Fibroblast of skin of left biceps (primary cell): ENCODE results near the gene HCRT.
A peak's percentile ranks its signal among the peaks of the same experiment; 100 is the strongest.
"Not testable (repeated sequence)": the region's sequence is repeated elsewhere in the genome, so short reads cannot be mapped to it uniquely, and the experiment has no call there.

Experiments
- DNase-seq, 2 experiments: peaks; one replicate each; pipeline ENCODE4 v3.0.0-alpha.2; 2013; ENCODE audit warnings: low read depth in 2 of 2

HCRT gene

GRCh38 chr17:42198897-42199296, 13.6 kb upstream of the HCRT start:
- no peak for DNase-seq

DNA sequence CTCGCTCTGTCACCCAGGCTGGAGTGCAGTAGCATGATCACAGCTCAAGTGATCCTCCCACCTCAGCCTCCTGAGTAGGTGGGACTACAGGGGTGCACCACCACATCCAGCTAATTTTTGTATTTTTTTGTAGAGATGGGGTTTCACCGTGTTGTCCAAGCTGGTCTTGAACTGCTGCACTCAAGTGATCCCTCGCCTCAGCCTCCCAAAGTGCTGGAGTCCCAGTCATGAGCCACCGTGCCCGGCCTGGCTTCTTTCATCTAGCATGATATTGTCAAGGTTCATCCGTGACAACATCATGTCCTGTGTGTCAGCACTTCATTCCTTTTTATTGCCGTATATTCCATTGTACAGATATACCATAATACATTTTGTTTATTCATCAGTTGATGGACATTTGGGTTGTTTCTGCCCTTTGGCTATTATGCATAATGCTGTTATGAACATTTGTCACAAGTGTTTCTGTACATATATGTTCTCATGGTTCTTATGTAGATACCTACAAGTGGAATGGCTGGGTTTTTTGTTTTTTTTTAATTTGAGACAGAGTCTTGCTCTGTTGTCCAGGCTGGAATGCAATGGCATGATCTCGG, 12.4 kb upstream of the HCRT start:
- DNase-seq: no peak

DNA sequence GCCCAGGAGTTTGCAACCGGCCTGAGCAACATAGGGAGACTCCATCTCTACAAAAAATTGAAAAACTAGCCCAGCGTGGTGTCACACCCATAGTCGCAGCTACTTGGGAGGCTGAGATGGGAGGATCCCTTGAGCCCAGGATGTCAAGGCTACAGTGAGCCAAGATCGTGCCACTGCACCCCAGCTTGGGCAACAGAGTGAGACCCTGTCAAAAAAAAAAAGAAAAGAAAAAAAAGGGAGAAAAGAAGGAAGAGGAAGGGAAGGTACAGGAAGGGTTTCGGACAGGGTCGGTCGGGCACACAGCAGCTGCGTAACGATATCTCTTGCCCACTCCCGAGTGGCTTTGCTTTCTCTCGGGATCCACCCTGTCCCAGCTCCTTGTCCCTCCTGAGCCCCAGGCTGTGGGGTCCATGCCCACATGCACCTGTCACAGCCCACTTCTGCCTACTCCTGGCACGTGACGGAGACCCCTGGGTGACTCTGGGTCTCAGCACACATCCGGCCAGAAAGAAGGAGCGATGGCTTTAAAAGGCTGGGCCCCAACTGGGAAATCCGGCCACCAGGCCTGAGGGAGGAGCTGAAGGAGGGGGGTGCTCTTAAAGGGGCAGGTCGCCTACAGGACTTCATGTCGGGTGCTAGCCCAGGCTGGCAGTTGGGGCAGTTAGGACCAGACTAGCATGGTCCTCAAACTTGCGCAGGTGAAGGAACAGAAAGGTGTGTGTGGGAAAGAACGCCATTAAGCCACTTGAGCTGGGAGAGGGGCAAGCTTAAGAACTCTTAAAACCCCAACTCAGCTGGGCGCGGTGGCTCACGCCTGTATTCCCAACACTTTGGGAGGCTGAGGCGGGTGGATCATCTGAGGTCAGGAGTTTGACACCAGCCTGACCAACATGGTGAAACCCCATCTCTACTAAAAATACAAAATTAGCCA, 9.0 kb upstream of the HCRT start, which contains the start of gene GHDC:
TSS of gene GHDC (minus strand) at position 526 of the 931 bp plus-strand sequence. CDS start 913 bp downstream, outside the sequence.
- DNase-seq: peak; percentile 12 to 28

DNA sequence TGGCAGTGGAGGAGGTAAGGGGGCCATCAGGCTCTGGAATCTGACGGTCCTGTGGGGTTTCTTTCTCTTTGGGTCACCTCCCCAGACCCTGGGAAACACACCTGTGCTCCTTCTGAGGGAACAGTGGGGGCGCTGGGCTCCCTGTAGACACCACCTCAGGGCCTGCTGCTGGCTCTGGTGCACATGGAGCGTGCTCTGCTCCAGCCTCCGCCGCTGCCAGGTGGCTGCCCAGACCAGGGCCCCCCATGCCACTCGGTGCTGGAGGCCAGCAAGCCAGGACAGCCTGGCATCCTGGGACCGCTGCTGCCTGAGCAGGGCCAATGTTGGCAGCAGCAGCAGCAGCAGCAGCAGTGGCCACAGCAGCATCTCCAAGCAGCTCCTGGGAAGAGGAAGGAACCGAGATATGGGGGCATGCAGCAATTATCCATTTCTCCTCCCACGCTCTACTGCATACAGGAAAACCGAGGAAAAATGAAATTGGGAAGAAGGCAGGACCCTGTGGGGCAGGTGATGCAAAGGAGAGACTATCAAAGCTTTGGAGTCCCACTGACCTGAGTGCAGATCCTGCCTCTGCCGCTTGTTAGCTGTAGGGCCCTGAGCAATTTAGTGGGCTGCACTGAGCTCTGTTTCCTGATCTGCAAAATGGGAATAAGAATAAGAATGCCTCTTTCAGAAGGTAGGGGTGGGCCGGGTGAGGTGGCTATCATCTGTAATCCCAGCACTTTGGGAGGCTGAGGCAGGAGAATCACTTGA, 8.1 kb upstream of the HCRT start:
- DNase-seq: no peak

DNA sequence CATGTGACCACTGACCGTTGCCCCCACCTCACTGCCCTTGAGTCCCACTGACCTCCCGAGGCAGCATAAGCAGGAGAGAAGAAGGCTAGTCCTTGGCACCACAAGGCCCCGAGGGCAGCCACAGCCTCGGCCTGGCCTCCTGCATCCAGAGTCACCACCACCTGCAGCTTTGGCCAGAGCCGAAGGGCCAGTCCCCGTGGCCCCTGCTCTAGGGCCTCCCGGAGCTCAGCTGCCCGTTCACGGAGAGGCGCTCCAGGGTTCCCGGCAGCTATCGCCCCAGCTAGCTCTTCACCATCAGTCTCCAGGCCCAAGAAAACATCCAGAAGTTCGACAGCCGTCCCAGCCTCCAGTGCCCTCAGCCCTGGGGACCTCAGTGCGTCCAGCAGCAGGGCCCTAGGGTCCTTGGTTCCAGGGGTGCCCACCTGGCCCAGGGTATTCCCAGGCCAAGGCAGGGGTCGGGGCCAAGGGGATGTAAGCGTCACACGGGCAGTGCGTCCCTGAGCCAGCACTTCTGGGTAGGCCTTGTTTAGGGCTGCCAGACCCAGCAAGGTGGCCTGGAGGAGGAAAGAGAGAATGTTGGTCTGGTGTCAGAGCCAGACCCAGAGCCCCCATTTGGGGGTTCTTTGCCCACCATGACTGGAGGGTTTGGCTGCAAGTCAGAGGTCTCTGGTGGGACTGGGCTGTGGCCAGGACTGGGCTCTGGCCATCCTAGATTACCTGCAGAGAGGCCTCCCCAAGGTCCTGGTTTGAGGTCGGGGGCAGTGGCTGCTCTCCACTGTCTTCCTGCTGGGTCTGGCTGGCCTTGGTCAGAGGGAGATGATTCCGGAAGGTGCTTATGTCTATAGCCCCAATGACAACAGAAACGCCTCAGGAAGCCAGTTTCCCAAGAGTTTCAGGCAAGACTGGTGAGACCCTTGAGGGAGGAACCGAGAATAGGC, 7.2 kb upstream of the HCRT start:
- no peak for DNase-seq

- DNase-seq: no peak
Observed at GRCh38 chr17:42191275-42191608, 6.0 kb upstream of the HCRT start.

DNA sequence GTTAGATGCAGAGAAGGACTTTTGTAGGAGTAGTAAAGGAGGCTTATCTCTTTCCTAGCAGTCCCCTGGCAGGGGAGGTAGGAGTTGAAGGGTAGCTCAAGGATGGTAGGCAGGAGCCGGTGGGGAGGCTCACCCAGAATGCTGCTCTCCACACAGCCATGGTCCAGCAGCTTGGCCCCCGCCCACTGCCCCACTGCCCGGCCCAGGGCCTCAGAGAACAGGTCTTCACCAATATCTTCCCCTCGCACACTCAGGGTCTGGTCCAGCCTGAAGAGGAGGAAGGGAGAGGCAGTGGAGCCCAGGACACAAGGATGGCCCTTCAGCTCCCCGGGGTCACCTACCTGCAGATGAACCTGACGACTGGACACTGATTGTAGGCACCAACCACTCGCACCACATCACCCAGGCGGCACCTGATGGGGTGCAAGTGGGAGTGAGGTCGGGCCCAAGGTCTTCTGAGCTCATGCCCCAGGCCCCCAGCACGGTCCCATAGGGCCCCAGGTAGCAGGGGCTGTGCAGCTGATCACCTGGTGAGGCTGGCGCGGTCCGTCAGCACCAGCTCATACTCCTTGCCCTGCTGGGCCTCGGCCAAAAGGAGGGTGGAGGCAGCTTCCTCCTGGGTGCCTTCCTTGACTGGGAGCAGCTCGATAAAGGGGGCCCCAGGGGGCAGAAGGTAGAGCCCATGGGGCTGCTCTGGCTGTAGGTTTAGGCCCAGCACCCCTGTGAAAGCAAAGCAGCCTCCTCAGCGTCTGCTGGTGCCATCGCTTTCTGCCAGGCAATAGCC, 5.4 kb upstream of the HCRT start:
- DNase-seq: no peak

- no peak for DNase-seq
Observed at GRCh38 chr17:42189651-42189965, 4.4 kb upstream of the HCRT start.

GRCh38 chr17:42188749-42189650, 3.7 kb upstream of the HCRT start:
- no peak for DNase-seq

- DNase-seq: no peak
Observed at GRCh38 chr17:42187833-42188232, 2.6 kb upstream of the HCRT start.

- DNase-seq: not testable (repeated sequence)
Observed at GRCh38 chr17:42186191-42186590, 939 bp upstream of the HCRT start.

GRCh38 chr17:42185621-42185930, 324 bp upstream of the HCRT start:
- no peak for DNase-seq

DNA sequence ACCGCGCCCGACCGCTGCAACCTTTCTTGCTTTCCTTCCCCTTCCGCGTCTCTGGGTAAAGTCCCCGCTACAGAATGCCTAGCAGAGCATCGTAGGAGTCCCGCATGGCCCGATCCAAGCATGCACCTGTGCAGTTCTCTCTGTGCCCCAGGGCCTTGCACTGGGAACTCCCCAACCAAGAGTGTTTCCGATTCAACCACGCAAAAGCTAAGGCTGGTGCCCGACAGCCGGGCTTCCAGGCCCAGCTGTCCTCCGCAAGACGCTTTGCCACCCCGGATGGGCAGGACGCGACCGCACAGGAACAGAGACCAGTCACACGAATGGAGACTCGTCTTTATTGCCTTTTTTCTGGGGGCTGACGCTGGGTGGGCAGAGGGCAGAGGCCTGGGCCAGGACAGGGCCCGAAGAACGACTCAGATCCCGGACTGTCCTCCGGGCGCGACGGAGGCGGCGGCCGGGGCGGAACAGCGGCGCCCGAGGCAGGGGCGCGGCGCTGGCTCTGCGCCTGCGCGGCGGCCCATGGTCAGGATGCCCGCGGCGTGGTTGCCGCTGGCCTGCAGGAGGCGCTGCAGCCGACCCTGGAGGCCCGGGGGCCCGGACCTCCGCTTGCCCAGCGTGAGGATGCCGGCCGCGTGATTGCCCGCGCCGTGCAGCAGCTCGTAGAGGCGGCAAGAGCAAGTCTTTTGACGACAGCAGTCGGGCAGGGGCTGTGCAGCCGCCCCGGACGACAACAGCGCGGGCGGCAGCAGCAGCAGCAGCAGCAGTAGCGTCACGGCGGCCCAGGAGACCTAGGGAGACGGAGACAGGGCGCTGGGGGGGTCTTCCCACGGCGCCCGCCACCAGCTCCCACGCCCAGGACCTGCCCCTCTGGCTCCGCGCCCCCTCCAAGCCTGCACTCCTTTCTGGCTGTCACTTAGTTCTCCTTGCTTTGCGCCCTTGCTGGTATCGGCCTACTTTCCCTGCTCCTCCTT, 1.2 kb downstream of the HCRT start:
- DNase-seq: peak; percentile 15 to 17

DNA sequence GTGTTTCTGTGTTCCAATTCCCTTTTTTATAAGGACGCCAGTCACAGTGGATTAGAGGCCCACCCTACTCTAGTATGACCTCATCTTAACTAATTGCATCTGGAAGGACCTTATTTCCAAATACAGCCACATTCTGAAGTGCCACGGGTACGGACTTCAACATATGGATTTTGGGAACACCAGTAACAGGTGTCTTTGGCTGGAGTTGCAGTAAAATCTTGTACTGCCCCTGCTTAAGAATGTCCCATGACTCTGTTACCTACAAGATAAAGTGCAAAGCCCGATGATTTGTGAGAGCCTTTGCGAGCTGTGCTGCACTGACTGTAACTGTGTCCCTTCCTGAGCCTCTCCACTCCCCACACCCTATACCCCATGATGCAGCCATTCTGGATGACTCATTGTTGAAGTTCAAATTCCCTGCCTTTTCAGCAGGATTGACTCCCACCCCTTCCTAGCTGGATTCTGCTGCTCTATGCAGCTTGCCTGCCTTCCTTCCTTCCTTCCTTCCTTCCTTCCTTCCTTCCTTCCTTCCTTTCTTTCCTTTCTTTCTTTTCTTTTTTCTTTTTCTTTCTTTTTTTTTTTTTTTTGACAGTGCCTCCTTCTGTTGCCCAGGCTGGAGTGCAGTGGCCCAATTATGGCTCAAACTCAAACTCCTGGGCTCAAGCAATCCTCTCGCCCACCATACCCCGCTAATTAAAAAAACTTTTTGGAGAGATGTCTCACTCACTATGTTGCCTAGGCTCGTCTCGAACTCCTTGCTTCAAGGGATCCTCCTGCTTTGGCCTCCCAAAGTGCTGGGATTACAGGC, 2.1 kb downstream of the HCRT start:
- DNase-seq: no peak

DNA sequence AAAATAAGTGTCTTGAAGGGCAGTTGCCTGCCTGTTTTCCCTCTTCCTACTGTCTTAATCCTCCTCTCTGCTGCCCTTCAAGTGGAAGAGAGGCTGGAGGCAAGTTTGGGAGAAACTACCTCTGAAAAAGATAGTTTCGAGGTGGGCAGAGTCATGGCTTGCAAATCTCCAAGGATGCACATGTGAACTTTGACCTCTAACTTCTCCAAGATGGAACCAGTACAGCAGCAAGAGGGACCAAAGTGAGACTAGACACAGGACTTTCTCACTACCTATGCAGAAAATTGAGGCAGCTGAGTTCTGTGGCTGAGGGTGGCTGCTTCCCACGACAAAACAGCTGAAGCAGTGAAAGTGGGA, 3.4 kb downstream of the HCRT start:
- no peak for DNase-seq

DNA sequence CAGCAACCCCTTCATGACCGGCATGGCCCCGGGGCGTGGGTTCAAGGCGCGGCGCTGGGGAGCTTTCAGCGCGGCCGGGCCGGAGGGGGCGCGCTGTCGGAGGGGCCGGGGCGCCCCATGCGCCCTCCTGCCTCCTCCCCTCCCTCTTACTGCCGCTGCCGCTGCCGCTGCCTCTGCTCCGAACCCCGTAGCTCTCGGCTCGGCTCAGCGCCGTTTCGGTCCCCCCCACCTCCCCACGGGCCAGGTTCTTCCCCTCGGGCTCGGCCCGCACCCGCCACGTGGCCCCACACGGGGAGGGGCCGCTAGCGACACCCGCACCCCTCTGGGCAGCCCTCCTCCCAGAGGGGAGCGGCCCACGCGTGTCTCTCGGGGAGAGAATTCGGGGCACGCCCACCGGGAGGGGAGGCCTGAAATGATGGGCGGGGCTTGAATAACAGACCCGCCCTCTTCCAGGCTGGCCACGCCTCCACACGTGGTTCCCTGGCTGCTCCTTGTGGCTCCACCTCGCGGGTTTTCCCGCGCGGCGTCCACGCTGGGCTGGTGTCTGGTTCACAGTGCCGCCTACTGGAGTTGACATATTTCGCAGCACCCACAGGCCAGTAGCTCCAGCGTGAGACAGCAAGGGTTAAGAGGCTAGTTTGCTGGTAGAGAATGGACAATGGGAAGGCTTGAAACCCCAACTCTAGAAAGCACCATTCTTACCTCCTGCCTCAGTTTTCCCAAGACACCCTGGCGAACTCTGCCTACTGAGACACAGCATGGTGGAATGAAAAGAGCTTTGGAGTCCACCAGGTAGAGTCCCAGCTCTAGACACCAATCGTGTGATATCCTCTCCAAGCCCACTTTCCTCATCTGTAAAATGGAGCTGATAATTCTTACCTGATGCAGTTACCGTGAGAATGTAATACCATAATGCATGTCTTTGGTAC, 4.1 kb downstream of the HCRT start, which contains the start of gene KCNH4:
TSS of gene KCNH4 (minus strand) at position 221 of the 929 bp plus-strand sequence. CDS start at position 24, 197 bp downstream.
- DNase-seq: no peak
